A549 (cell line): ENCODE data around the gene CYGB. TPM values are rescaled to one million over a fixed set of nuclear protein-coding genes. Genes with fewer than 3 reads are reported as not detected.
A peak's percentile ranks its signal among the peaks of the same experiment; 100 is the strongest.

Experiments
- ATAC-seq, 2 experiments: fragments of 200-7000 bp in 1 of 2; fragments of >200 bp in 1 of 2; cut with Nextera tagmentation in 1 of 2; cut with Tn5 transposase in 1 of 2; 3 replicates each; pipeline versions ENCODE4 v1.8.0 to v1.9.1; 2018 to 2020; ENCODE audit warnings: mild to moderate bottlenecking in 1 of 2, moderate library complexity in 1 of 2
- CTCF ChIA-PET: fragments of 300-600 bp; sonication (Branson Sonifier 250); formaldehyde crosslinking; extraction: SDS; loops from one replicate; lab custom pipeline; 2021; ENCODE audit warnings: antibody characterized with exemption, inconsistent platforms; lab: Yijun Ruan, JAX
- POLR2A ChIA-PET: fragments of 350-600 bp; formaldehyde crosslinking; extraction: SDS; loops from one replicate; lab custom pipeline; 2021; ENCODE audit warnings: antibody characterized with exemption, inconsistent platforms; lab: Yijun Ruan, JAX
- DNase-seq, 2 experiments: peaks; one replicate each; pipeline versions ENCODE4 v3.0.0 to v3.0.0-alpha.2; 2011 to 2016; ENCODE audit warnings: low read depth in 1 of 2, low spot score in 1 of 2
- FAIRE-seq: peaks from 2 replicates; lab custom pipeline; 2011; peaks lifted over from hg19 to GRCh38; lab: Jason Lieb, UNC
- H3K27ac ChIP-seq, 2 experiments: fragments of >200 bp; sonication (Bioruptor Twin); formaldehyde crosslinking; 3 replicates each; pipeline ENCODE4 v1.5.1; 2016 to 2017
- H3K4me1 ChIP-seq: fragments of >200 bp; sonication (Bioruptor Twin); formaldehyde crosslinking; 3 replicates; pipeline ENCODE4 v1.6.1; 2016
- H3K4me2 ChIP-seq: fragments of >200 bp; sonication (Bioruptor Twin); formaldehyde crosslinking; 3 replicates; pipeline ENCODE4 v1.6.1; 2016
- H3K4me3 ChIP-seq: fragments of >200 bp; sonication (Bioruptor Twin); formaldehyde crosslinking; 3 replicates; pipeline ENCODE4 v1.5.1; 2016
- H3K9me3 ChIP-seq: fragments of >200 bp; sonication (Bioruptor Twin); formaldehyde crosslinking; 3 replicates; pipeline ENCODE4 v1.6.1; 2016
- BCL3 ChIP-seq: fragments of >200 bp; sonication (Bioruptor Twin); formaldehyde crosslinking; IDR thresholded peaks from 3 replicates; pipeline ENCODE4 v1.6.1; 2016
- CHD2 ChIP-seq: fragments of 150-350 bp; IDR thresholded peaks from 2 replicates; pipeline ENCODE4 v1.6.1; 2014; ENCODE audit warnings: low read length; ENCODE audit not compliant: partially characterized antibody
- CHD4 ChIP-seq: fragments of 200-600 bp; sonication (generic); IDR thresholded peaks from 2 replicates; pipeline ENCODE4 v1.6.1; 2016; ENCODE audit warnings: antibody characterized with exemption, mild to moderate bottlenecking, borderline replicate concordance
- CTCF ChIP-seq: fragments of >200 bp; sonication (Bioruptor Twin); formaldehyde crosslinking; IDR thresholded peaks from 3 replicates; pipeline ENCODE4 v1.5.1; 2016
- FOSB ChIP-seq: fragments of 250-450 bp; sonication (Bioruptor Pico); IDR thresholded peaks from 2 replicates; pipeline ENCODE4 v1.5.0; 2020; ENCODE audit warnings: mild to moderate bottlenecking, moderate library complexity
- HES2 ChIP-seq: fragments of >200 bp; sonication (Bioruptor Twin); formaldehyde crosslinking; IDR thresholded peaks from 2 replicates; pipeline ENCODE4 v1.6.1; 2016
- HOXB13 ChIP-seq: fragments of 250-450 bp; sonication (Bioruptor Pico); IDR thresholded peaks from 2 replicates; pipeline ENCODE4 v1.5.0; 2020; ENCODE audit warnings: low read depth, mild to moderate bottlenecking, moderate library complexity
- JUNB ChIP-seq: fragments of >200 bp; sonication (Bioruptor Twin); formaldehyde crosslinking; IDR thresholded peaks from 2 replicates; pipeline ENCODE4 v1.6.1; 2016
- MAZ ChIP-seq: fragments of 150-350 bp; IDR thresholded peaks from 2 replicates; pipeline ENCODE4 v1.6.1; 2014; ENCODE audit warnings: antibody characterized with exemption, low read depth, low read length, borderline replicate concordance
- NPAS2 ChIP-seq: fragments of 250-450 bp; sonication (Bioruptor Pico); IDR thresholded peaks from 2 replicates; pipeline ENCODE4 v1.8.0; 2022; ENCODE audit warnings: mild to moderate bottlenecking, moderate library complexity, borderline replicate concordance
- NR3C1 ChIP-seq: fragments of >200 bp; sonication (Bioruptor Twin); formaldehyde crosslinking; IDR thresholded peaks from 3 replicates; pipeline ENCODE4 v1.6.1; 2017
- PBX3 ChIP-seq: IDR thresholded peaks from 2 replicates; pipeline ENCODE4 v1.6.1; 2012
- PHF8 ChIP-seq: fragments of 200-600 bp; sonication (generic); IDR thresholded peaks from 2 replicates; pipeline ENCODE4 v1.6.1; 2016; ENCODE audit warnings: low read depth, mild to moderate bottlenecking, antibody characterized with exemption, moderate library complexity, borderline replicate concordance
- POLR2A ChIP-seq: IDR thresholded peaks from 2 replicates; pipeline ENCODE4 v1.6.1; 2012; ENCODE audit warnings: mild to moderate bottlenecking, low read length
- TP53 ChIP-seq: fragments of 250-450 bp; sonication (Bioruptor Pico); IDR thresholded peaks from 2 replicates; pipeline ENCODE4 v1.5.0; 2021; ENCODE audit warnings: mild to moderate bottlenecking, moderate library complexity
- WGBS: methylation state at CpG from one replicate; pipeline ENCODE4 v1.1.6; 2017; ENCODE audit errors: missing lambda C conversion rate; 5-methylcytosine and 5-hydroxymethylcytosine counted together
- polyA plus RNA-seq, 4 experiments: library from polyadenylated mRNA; depleted of rRNA in 3 of 4; stranded (reverse); fragments of >200 nt; fragmentation: RNase III in 1 of 4; extraction: RNeasy Plus Mini Kit Qiagen cat#74134 plus additional on column Dnase treatment in 1 of 4; gene quantifications; 2 replicates in 3 of 4; 3 replicates in 1 of 4; pipeline ENCODE4 v1.2.3, GENCODE V29; 2011 to 2017
- TF ChIP-seq, protein P1 (sequence below): IDR thresholded peaks from 2 replicates; pipeline ENCODE4 v1.6.1; 2012

Gene CYGB
- polyA plus RNA-seq, 2 of the 4 experiments (the other 2 are of a cell fraction) = 1.1 TPM

GRCh38 chr17:76529224-76530094, 8.1 kb downstream of the CYGB start:
- FAIRE-seq = no peak
- ChIA-PET POLR2A (no interaction called here), CTCF (interaction anchor here (0.8 to 7.7 kb wide), 17 partner anchors 9 to 186 kb away, joined by 3 to 75 read pairs (median 7); partner anchors contain the start of genes CYGB, PRCD and ST6GALNAC2)
- H3K4me1 ChIP-seq = peaks cover 22% of the 10 kb centered on the region
- no peak for TF ChIP-seq NPAS2 (CRISPR knock-in tag)
- no peak for TF ChIP-seq TP53 (CRISPR knock-in tag)
- TF ChIP-seq PBX3 = no peak
- no peak for TF ChIP-seq CHD2
- TF ChIP-seq CHD4 = no peak
- TF ChIP-seq HES2 = no peak
- TF ChIP-seq NR3C1 = no peak
- no peak for TF ChIP-seq FOSB
- TF ChIP-seq PHF8 = no peak
- TF ChIP-seq JUNB = no peak
- TF ChIP-seq MAZ = no peak
- TF ChIP-seq BCL3 = no peak
- TF ChIP-seq, protein P1, sequence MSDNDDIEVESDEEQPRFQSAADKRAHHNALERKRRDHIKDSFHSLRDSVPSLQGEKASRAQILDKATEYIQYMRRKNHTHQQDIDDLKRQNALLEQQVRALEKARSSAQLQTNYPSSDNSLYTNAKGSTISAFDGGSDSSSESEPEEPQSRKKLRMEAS = no peak
- no peaks in the 10 kb centered on the region for H3K9me3 ChIP-seq
- peak; percentile 19 to 37; a peak in 4 of 6 replicates for ATAC-seq
- peak overlapping the region; percentile 46 to 76; a peak in 4 of 6 replicates for H3K27ac ChIP-seq
- H3K4me3 ChIP-seq = no peak overlapping the region
- WGBS = 72% methylated on average over 19 of the region's 20 CpGs
- DNase-seq = no peak
- H3K4me2 ChIP-seq = peak overlapping the region; percentile 34; the same call in 2 of the 3 replicates

- H3K9me3 ChIP-seq = no peaks in the 10 kb centered on the region
- no peak for TF ChIP-seq HOXB13
- no peak for TF ChIP-seq POLR2A
- peak; percentile 17; the same call in 2 of the 3 replicates for TF ChIP-seq CTCF
- peak overlapping the region in 1 of 2 experiments; percentile 76; a peak in 4 of 6 replicates for H3K27ac ChIP-seq
- no peak overlapping the region for H3K4me2 ChIP-seq
- no peak overlapping the region for H3K4me3 ChIP-seq
- ChIA-PET POLR2A (interaction anchor here (0.7 kb wide), 1 partner anchor 858 kb away, joined by 11 read pairs; no protein-coding TSS in a partner anchor), CTCF (interaction anchor here (0.6 to 7.7 kb wide), 22 partner anchors 10 to 153 kb away, joined by 3 to 75 read pairs (median 4); partner anchors contain the start of genes CYGB, PRCD and ST6GALNAC2)
- ATAC-seq (no peak; a peak in 1 of 6 replicates), DNase-seq (no peak), FAIRE-seq (no peak)
- H3K4me1 ChIP-seq = peaks cover 24% of the 10 kb centered on the region
- WGBS = 73% methylated on average over 31 of the region's 31 CpGs
Observed at GRCh38 chr17:76528528-76529223, 8.8 kb downstream of the CYGB start.
